Measurements from ENCODE around the gene PTTG2.

GRCh38 chr4:37927434-37927833 is 32.8 kb upstream of the PTTG2 start:
- TF ChIP-seq CTCF (IDR thresholded peaks at IDR 0.05), result no peak
- TF ChIP-seq POLR2A (IDR thresholded peaks at IDR 0.05), result no peak

Measured in thyroid gland (tissue), 4 donors.